ENCODE results near the gene EI24.

Gene EI24

GRCh38 chr11:125579811-125580210 lies 10.5 kb downstream of the EI24 start:
- no peak for DNase-seq (ENCODE audit: low read depth in 2 of 2)

GRCh38 chr11:125583496-125583895 lies 14.2 kb downstream of the EI24 start:
- DNase-seq (ENCODE audit: low read depth in 2 of 2): no peak

- DNase-seq (ENCODE audit: low read depth in 2 of 2): no peak
These were observed 16.2 kb downstream of the EI24 start for GRCh38 chr11:125585487-125585886.

- no peak for DNase-seq (ENCODE audit: low read depth in 2 of 2)
These were observed 17.3 kb downstream of the EI24 start for GRCh38 chr11:125586623-125587022.

GRCh38 chr11:125587480-125587879 lies 18.2 kb downstream of the EI24 start:
- no peak for DNase-seq (ENCODE audit: low read depth in 2 of 2)

GRCh38 chr11:125588505-125588904 lies 19.2 kb downstream of the EI24 start:
- DNase-seq (ENCODE audit: low read depth in 2 of 2): no peak

GRCh38 chr11:125591649-125592304 lies 22.5 kb downstream of the EI24 start:
- DNase-seq (ENCODE audit: low read depth in 2 of 2): no peak

GRCh38 chr11:125592305-125593113 lies 23.2 kb downstream of the EI24 start, which contains the start of gene STT3A:
TSS of gene STT3A (plus strand) at chr11:125592852. CDS start at chr11:125595916, 3,064 bp downstream.
- peak; percentile 100 for DNase-seq (ENCODE audit: low read depth in 2 of 2)

- DNase-seq (ENCODE audit: low read depth in 2 of 2): no peak
These were observed 24.0 kb downstream of the EI24 start for GRCh38 chr11:125593114-125593820.

GRCh38 chr11:125594958-125595357 lies 25.7 kb downstream of the EI24 start:
- DNase-seq (ENCODE audit: low read depth in 2 of 2): no peak

- DNase-seq (ENCODE audit: low read depth in 2 of 2): no peak
These were observed 31.4 kb downstream of the EI24 start for GRCh38 chr11:125600663-125601062.

GRCh38 chr11:125603207-125603606 lies 33.9 kb downstream of the EI24 start:
- DNase-seq (ENCODE audit: low read depth in 2 of 2): no peak

GRCh38 chr11:125605417-125605816 lies 36.1 kb downstream of the EI24 start:
- DNase-seq (ENCODE audit: low read depth in 2 of 2): no peak

- no peak for DNase-seq (ENCODE audit: low read depth in 2 of 2)
These were observed 40.3 kb downstream of the EI24 start for GRCh38 chr11:125609545-125609944.

GRCh38 chr11:125618383-125618782 lies 49.1 kb downstream of the EI24 start:
- DNase-seq (ENCODE audit: low read depth in 2 of 2): no peak

- peak; percentile 3 to 11 for DNase-seq (ENCODE audit: low read depth in 2 of 2)
These were observed 52.7 kb downstream of the EI24 start for GRCh38 chr11:125621995-125622394.

- no peak for DNase-seq (ENCODE audit: low read depth in 2 of 2)
These were observed 53.8 kb downstream of the EI24 start for GRCh38 chr11:125623064-125623463.

GRCh38 chr11:125624756-125625213 lies 55.5 kb downstream of the EI24 start, which contains the start of gene CHEK1:
TSS of gene CHEK1 (plus strand) at chr11:125625163. CDS start at chr11:125626769, 1,606 bp downstream.
- DNase-seq (ENCODE audit: low read depth in 2 of 2): no peak

- DNase-seq (ENCODE audit: low read depth in 2 of 2): no peak
These were observed 56.0 kb downstream of the EI24 start for GRCh38 chr11:125625225-125625629.

- peak; percentile 77 to 80 for DNase-seq (ENCODE audit: low read depth in 2 of 2)
These were observed 56.5 kb downstream of the EI24 start for GRCh38 chr11:125625630-125626287.

- peak; percentile 79 to 82 for DNase-seq (ENCODE audit: low read depth in 2 of 2)
These were observed 57.1 kb downstream of the EI24 start for GRCh38 chr11:125626288-125626950.
